Tibial nerve (tissue), 4 donors: ENCODE measurements around the gene LEP. TPM values are rescaled to one million over a fixed set of nuclear protein-coding genes. Genes with fewer than 3 reads are reported as not detected.

Source experiments
- DNase-seq, 2 donors: peaks; one replicate each; pipeline ENCODE4 v3.0.0-alpha.2; 2019; ENCODE audit warnings: low spot score in 2 of 2
- H3K27ac ChIP-seq, 4 donors: fragments of 200-600 bp; sonication (generic) in 3 of 4; one replicate each; pipeline ENCODE4 v1.5.1; 2017 to 2019; ENCODE audit warnings: mild to moderate bottlenecking in 1 of 4
- H3K27me3 ChIP-seq, 2 donors: fragments of 200-600 bp; sonication (generic) in 1 of 2; one replicate each; pipeline versions ENCODE4 v1.5.1 to v1.6.0; 2017 to 2019
- H3K36me3 ChIP-seq, 3 donors: fragments of 200-600 bp; sonication (generic); one replicate each; pipeline ENCODE4 v1.5.1; 2018 to 2019
- H3K4me1 ChIP-seq, 4 donors: fragments of 200-600 bp; sonication (generic) in 3 of 4; one replicate each; pipeline ENCODE4 v1.5.1; 2017 to 2019
- H3K4me3 ChIP-seq, 4 donors: fragments of 200-600 bp; sonication (generic) in 3 of 4; one replicate each; pipeline ENCODE4 v1.5.1; 2017 to 2019; ENCODE audit warnings: mild to moderate bottlenecking in 1 of 4, moderate library complexity in 1 of 4
- H3K9me3 ChIP-seq, 4 donors: fragments of 200-600 bp; sonication (generic) in 3 of 4; one replicate each; pipeline ENCODE4 v1.5.1; 2017 to 2019
- EP300 ChIP-seq, 2 donors: sonication (generic); formaldehyde crosslinking; IDR thresholded peaks; one replicate each; pipeline ENCODE4 v1.6.1; 2017; ENCODE audit warnings: antibody characterized with exemption in 2 of 2, mild to moderate bottlenecking in 1 of 2
- POLR2A ChIP-seq, 2 donors: fragments of 450-650 bp; IDR thresholded peaks; one replicate each; pipeline ENCODE4 v1.6.1; 2017; ENCODE audit warnings: antibody characterized with exemption in 2 of 2, mild to moderate bottlenecking in 2 of 2, moderate library complexity in 2 of 2
- WGBS, 2 donors: methylation state at CpG; one replicate each; pipeline ENCODE4 v1.1.5; 2018; 5-methylcytosine and 5-hydroxymethylcytosine counted together
- total RNA-seq, 4 donors: library from RNA; depleted of rRNA; stranded (reverse); fragments of >200 nt; gene quantifications; one replicate each; pipeline ENCODE4 v1.1.0, GENCODE V29; 2016
- TF ChIP-seq, protein P1 (sequence below), 5 experiments: fragments of 200-600 bp in 3 of 5; fragments of 450-650 bp in 2 of 5; sonication (generic) in 3 of 5; IDR thresholded peaks; one replicate each; pipeline ENCODE4 v1.5.1; 2016 to 2019; ENCODE audit warnings: antibody characterized with exemption in 5 of 5, mild to moderate bottlenecking in 3 of 5, moderate library complexity in 2 of 5

The LEP gene
- total RNA-seq, 4 donors from 2014 or later, result 15.9 to 70.7 (median 40.5) TPM

DNA sequence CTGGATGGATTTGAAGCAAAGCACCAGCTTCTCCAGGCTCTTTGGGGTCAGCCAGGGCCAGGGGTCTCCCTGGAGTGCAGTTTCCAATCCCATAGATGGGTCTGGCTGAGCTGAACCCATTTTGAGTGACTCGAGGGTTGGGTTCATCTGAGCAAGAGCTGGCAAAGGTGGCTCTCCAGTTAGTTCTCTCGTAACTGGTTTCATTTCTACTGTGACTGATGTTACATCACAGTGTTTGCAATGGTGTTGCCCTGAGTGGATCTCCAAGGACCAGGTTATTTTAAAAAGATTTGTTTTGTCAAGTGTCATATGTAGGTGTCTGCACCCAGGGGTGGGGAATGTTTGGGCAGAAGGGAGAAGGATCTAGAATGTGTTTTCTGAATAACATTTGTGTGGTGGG lies 14.2 kb downstream of the LEP start:
- Histone ChIP-seq H3K27ac (no peak overlapping the region), H3K9me3 (no peaks in the 10 kb centered on the region), H3K27me3 (peaks cover 0 to 5% of the 10 kb centered on the region in 2 donors), H3K4me1 (no peaks in the 10 kb centered on the region), H3K36me3 (no peaks in the 10 kb centered on the region), H3K4me3 (no peak overlapping the region)
- TF ChIP-seq POLR2A (IDR thresholded peaks at IDR 0.05), result no peak
- TF ChIP-seq EP300 (IDR thresholded peaks at IDR 0.05), result no peak
- TF ChIP-seq, protein P1, sequence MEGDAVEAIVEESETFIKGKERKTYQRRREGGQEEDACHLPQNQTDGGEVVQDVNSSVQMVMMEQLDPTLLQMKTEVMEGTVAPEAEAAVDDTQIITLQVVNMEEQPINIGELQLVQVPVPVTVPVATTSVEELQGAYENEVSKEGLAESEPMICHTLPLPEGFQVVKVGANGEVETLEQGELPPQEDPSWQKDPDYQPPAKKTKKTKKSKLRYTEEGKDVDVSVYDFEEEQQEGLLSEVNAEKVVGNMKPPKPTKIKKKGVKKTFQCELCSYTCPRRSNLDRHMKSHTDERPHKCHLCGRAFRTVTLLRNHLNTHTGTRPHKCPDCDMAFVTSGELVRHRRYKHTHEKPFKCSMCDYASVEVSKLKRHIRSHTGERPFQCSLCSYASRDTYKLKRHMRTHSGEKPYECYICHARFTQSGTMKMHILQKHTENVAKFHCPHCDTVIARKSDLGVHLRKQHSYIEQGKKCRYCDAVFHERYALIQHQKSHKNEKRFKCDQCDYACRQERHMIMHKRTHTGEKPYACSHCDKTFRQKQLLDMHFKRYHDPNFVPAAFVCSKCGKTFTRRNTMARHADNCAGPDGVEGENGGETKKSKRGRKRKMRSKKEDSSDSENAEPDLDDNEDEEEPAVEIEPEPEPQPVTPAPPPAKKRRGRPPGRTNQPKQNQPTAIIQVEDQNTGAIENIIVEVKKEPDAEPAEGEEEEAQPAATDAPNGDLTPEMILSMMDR (IDR thresholded peaks at IDR 0.05), result no peak
- no peak for DNase-seq
- WGBS, 2 donors, result 90 to 93% methylated on average over 2 of the region's 2 CpGs

DNA sequence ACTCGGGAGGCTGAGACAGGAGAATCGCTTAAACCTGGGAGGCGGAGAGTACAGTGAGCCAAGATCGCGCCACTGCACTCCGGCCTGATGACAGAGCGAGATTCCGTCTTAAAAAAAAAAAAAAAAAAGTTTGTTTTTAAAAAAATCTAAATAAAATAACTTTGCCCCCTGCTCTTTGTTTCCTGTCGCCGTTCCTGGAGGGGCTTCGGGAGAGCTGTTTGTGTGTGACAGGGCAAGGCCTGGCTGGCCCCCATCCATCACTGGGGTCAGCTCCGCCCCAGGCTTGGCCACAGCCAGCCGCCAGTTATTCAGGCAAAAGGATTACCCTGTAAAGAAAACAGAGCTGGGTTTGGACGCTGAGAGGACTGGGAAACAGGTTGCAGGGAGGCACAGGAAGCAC lies 16.4 kb downstream of the LEP start:
- Histone ChIP-seq H3K27me3 (peaks cover 0 to 5% of the 10 kb centered on the region in 2 donors), H3K36me3 (no peaks in the 10 kb centered on the region), H3K4me3 (no peak overlapping the region), H3K4me1 (no peaks in the 10 kb centered on the region), H3K27ac (no peak overlapping the region), H3K9me3 (no peaks in the 10 kb centered on the region)
- WGBS, 2 donors, result 82 to 86% methylated on average over 14 of the region's 14 CpGs
- DNase-seq, result no peak
- TF ChIP-seq POLR2A (IDR thresholded peaks at IDR 0.05) (no peak), EP300 (IDR thresholded peaks at IDR 0.05) (no peak)
- TF ChIP-seq, protein P1 (IDR thresholded peaks at IDR 0.05), result no peak

- DNase-seq, result no peak
- Histone ChIP-seq H3K27ac (no peak overlapping the region), H3K27me3 (peaks cover 0 to 9% of the 10 kb centered on the region in 2 donors), H3K36me3 (no peaks in the 10 kb centered on the region), H3K4me3 (no peak overlapping the region), H3K9me3 (no peaks in the 10 kb centered on the region), H3K4me1 (no peaks in the 10 kb centered on the region)
- TF ChIP-seq POLR2A (IDR thresholded peaks at IDR 0.05), result no peak
- 67 to 73% methylated on average over 11 of the region's 11 CpGs for WGBS, 2 donors
These were observed 18.3 kb downstream of the LEP start for GRCh38 chr7:128259131-128260061.

GRCh38 chr7:128260069-128260795 lies 19.2 kb downstream of the LEP start:
- TF ChIP-seq POLR2A (IDR thresholded peaks at IDR 0.05) (no peak), EP300 (IDR thresholded peaks at IDR 0.05) (no peak)
- TF ChIP-seq, protein P1 (IDR thresholded peaks at IDR 0.05), result no peak
- H3K27ac ChIP-seq, result no peak overlapping the region

DNA sequence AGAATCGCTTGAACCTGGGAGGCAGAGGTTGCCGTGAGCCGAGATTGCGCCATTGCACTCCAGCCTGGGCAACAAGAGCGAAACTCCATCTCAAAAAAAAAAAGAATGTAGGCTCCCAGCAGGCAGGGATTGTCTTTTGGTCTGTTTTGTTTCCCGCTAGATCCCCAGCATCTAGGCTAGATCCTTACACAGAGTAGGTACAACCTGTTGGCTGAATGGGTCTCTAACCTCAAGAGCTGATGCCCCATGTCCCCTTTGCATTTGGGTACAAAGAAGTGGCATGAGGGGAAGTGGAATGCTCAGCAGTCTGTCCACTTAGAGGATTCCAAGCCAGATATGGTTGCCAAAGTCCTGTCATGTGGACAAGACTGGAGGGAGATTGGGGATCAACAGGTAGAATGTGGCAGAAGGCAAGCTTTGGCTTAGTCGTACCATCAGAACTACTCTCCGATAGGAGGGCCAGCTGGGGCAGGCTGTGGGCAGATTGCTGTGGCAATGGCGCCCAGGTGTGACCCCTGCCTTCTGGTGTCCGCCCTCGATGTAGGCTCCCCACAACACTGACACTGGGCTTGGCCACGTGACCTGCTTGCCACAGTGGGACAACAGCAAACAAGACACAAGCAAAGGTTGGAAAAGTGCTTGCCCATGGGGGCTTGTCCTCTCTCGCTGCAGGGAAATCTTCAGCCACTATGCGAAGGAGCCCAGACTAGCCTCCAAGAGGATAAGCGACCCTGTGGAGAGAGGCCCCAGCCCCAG lies 21.4 kb downstream of the LEP start:
- DNase-seq, result no peak
- WGBS, 2 donors, result 90 to 93% methylated on average over 15 of the region's 15 CpGs

More at GRCh38 chr7:128260069-128260795, 19.2 kb downstream of the LEP start:
- Histone ChIP-seq H3K27me3 (peaks cover 0 to 11% of the 10 kb centered on the region in 2 donors), H3K9me3 (no peaks in the 10 kb centered on the region), H3K36me3 (no peaks in the 10 kb centered on the region), H3K4me3 (no peak overlapping the region), H3K4me1 (no peaks in the 10 kb centered on the region)
- 80 to 85% methylated on average over 10 to 12 of the region's 12 CpGs for WGBS, 2 donors
- no peak for DNase-seq

More for the DNA sequence above, 21.4 kb downstream of the LEP start:
- H3K4me3 ChIP-seq, result no peak overlapping the region
- no peaks in the 10 kb centered on the region for H3K9me3 ChIP-seq
- no peaks in the 10 kb centered on the region for H3K36me3 ChIP-seq
- H3K27me3 ChIP-seq, result peaks cover 0 to 15% of the 10 kb centered on the region in 2 donors
- H3K27ac ChIP-seq, result no peak overlapping the region
- TF ChIP-seq POLR2A (IDR thresholded peaks at IDR 0.05), result no peak
- TF ChIP-seq EP300 (IDR thresholded peaks at IDR 0.05), result no peak
- TF ChIP-seq, protein P1 (IDR thresholded peaks at IDR 0.05), result no peak
- H3K4me1 ChIP-seq, result peaks cover 0 to 10% (median 0%) of the 10 kb centered on the region in 4 donors
